Liver (tissue), 3 donors: Measurements from ENCODE around the gene OARD1.

Experiments used
- EGR1 ChIP-seq, 2 donors: IDR thresholded peaks; 2 replicates each; pipeline ENCODE4 v1.6.1; 2016 to 2018; ENCODE audit warnings: antibody characterized with exemption in 2 of 2, low read depth in 2 of 2
- FOXA1 ChIP-seq: IDR thresholded peaks from 2 replicates; pipeline ENCODE4 v1.6.1; 2016; ENCODE audit warnings: antibody characterized with exemption
- FOXA2 ChIP-seq: IDR thresholded peaks from 2 replicates; pipeline ENCODE4 v1.6.1; 2016; ENCODE audit warnings: antibody characterized with exemption
- HNF4A ChIP-seq, 2 donors: conservative IDR thresholded peaks; 2 replicates each; pipeline ENCODE4 v1.6.1; 2016; ENCODE audit warnings: antibody characterized with exemption in 2 of 2, mild to moderate bottlenecking in 2 of 2
- HNF4G ChIP-seq: IDR thresholded peaks from 2 replicates; pipeline ENCODE4 v1.6.1; 2016; ENCODE audit warnings: antibody characterized with exemption
- JUND ChIP-seq, 2 donors: IDR thresholded peaks; 2 replicates each; pipeline ENCODE4 v1.6.1; 2016; ENCODE audit warnings: antibody characterized with exemption in 2 of 2
- RAD21 ChIP-seq, 2 donors: IDR thresholded peaks; 2 replicates each; pipeline ENCODE4 v1.6.1; 2016; ENCODE audit warnings: antibody characterized with exemption in 2 of 2, mild to moderate bottlenecking in 2 of 2
- SP1 ChIP-seq: IDR thresholded peaks from 2 replicates; pipeline ENCODE4 v1.6.1; 2018; ENCODE audit warnings: antibody characterized with exemption, mild to moderate bottlenecking
- TAF1 ChIP-seq: conservative IDR thresholded peaks from 2 replicates; pipeline ENCODE4 v1.6.1; 2016; ENCODE audit warnings: antibody characterized with exemption, mild to moderate bottlenecking
- YY1 ChIP-seq: IDR thresholded peaks from 2 replicates; pipeline ENCODE4 v1.6.1; 2016; ENCODE audit warnings: antibody characterized with exemption, mild to moderate bottlenecking
- TF ChIP-seq, protein P1 (sequence below): fragments of 150-350 bp; IDR thresholded peaks from 2 replicates; pipeline ENCODE4 v1.5.1; 2017; ENCODE audit warnings: improper control_type of control experiment, low read depth, low read length; ENCODE audit not compliant: missing input control
- TF ChIP-seq, protein P2 (sequence below): IDR thresholded peaks from 2 replicates; pipeline ENCODE4 v1.6.1; 2016; ENCODE audit warnings: antibody characterized with exemption
- TF ChIP-seq, protein P3 (sequence below): IDR thresholded peaks from 2 replicates; pipeline ENCODE4 v1.6.1; 2016; ENCODE audit warnings: antibody characterized with exemption
- TF ChIP-seq, protein P4 (sequence below): IDR thresholded peaks from 2 replicates; pipeline ENCODE4 v1.6.1; 2016; ENCODE audit warnings: antibody characterized with exemption, mild to moderate bottlenecking
- donor health status: healthy.
- donor health status: healthy.

DNA sequence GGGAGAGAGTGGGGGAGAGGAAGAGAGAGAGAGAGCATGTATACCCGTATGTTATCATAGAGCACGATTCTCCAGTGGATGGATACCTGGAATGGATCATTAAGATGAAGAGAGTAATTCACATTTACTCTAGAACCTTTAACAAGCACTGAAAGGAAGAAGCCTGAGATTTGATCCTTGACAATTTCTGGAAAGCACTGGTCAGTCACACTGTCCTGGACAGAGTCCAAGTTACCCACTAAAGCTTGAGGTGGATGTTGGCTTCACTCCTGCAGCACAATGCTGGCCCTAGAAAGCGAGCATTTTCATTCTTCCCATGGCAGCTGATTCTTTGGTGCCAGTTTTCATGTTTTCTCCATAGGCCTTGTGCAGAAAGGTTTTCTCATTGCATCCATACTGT lies 26.2 kb upstream of the OARD1 start:
- TF ChIP-seq, protein P1, sequence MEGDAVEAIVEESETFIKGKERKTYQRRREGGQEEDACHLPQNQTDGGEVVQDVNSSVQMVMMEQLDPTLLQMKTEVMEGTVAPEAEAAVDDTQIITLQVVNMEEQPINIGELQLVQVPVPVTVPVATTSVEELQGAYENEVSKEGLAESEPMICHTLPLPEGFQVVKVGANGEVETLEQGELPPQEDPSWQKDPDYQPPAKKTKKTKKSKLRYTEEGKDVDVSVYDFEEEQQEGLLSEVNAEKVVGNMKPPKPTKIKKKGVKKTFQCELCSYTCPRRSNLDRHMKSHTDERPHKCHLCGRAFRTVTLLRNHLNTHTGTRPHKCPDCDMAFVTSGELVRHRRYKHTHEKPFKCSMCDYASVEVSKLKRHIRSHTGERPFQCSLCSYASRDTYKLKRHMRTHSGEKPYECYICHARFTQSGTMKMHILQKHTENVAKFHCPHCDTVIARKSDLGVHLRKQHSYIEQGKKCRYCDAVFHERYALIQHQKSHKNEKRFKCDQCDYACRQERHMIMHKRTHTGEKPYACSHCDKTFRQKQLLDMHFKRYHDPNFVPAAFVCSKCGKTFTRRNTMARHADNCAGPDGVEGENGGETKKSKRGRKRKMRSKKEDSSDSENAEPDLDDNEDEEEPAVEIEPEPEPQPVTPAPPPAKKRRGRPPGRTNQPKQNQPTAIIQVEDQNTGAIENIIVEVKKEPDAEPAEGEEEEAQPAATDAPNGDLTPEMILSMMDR = no peak
- TF ChIP-seq, protein P2, sequence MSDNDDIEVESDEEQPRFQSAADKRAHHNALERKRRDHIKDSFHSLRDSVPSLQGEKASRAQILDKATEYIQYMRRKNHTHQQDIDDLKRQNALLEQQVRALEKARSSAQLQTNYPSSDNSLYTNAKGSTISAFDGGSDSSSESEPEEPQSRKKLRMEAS = no peak
- TF ChIP-seq TAF1 (no peak), EGR1 (IDR thresholded peaks at IDR 0.05; ENCODE audit: low read depth in 2 of 2) (no peak), JUND (IDR thresholded peaks at IDR 0.05) (no peak), RAD21 (IDR thresholded peaks at IDR 0.05) (no peak), FOXA1 (no peak), FOXA2 (no peak), YY1 (no peak), HNF4A (conservative IDR thresholded peaks at IDR 0.05) (no peak), SP1 (no peak), HNF4G (no peak)
- TF ChIP-seq, protein P3, sequence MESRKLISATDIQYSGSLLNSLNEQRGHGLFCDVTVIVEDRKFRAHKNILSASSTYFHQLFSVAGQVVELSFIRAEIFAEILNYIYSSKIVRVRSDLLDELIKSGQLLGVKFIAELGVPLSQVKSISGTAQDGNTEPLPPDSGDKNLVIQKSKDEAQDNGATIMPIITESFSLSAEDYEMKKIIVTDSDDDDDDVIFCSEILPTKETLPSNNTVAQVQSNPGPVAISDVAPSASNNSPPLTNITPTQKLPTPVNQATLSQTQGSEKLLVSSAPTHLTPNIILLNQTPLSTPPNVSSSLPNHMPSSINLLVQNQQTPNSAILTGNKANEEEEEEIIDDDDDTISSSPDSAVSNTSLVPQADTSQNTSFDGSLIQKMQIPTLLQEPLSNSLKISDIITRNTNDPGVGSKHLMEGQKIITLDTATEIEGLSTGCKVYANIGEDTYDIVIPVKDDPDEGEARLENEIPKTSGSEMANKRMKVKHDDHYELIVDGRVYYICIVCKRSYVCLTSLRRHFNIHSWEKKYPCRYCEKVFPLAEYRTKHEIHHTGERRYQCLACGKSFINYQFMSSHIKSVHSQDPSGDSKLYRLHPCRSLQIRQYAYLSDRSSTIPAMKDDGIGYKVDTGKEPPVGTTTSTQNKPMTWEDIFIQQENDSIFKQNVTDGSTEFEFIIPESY = no peak
- TF ChIP-seq, protein P4, sequence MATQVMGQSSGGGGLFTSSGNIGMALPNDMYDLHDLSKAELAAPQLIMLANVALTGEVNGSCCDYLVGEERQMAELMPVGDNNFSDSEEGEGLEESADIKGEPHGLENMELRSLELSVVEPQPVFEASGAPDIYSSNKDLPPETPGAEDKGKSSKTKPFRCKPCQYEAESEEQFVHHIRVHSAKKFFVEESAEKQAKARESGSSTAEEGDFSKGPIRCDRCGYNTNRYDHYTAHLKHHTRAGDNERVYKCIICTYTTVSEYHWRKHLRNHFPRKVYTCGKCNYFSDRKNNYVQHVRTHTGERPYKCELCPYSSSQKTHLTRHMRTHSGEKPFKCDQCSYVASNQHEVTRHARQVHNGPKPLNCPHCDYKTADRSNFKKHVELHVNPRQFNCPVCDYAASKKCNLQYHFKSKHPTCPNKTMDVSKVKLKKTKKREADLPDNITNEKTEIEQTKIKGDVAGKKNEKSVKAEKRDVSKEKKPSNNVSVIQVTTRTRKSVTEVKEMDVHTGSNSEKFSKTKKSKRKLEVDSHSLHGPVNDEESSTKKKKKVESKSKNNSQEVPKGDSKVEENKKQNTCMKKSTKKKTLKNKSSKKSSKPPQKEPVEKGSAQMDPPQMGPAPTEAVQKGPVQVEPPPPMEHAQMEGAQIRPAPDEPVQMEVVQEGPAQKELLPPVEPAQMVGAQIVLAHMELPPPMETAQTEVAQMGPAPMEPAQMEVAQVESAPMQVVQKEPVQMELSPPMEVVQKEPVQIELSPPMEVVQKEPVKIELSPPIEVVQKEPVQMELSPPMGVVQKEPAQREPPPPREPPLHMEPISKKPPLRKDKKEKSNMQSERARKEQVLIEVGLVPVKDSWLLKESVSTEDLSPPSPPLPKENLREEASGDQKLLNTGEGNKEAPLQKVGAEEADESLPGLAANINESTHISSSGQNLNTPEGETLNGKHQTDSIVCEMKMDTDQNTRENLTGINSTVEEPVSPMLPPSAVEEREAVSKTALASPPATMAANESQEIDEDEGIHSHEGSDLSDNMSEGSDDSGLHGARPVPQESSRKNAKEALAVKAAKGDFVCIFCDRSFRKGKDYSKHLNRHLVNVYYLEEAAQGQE = no peak
